GM12875 (cell line): Measurements from ENCODE around the gene TMEM35B.

ENCODE experiments used
- H3K4me3 ChIP-seq: one replicate; pipeline ENCODE4 v1.5.1; 2011; ENCODE audit warnings: low read depth, low read length, control low read depth
- TF ChIP-seq, protein P1 (sequence below): IDR thresholded peaks from 2 replicates; pipeline ENCODE4 v1.5.1; 2011; ENCODE audit warnings: low read depth, mild to moderate bottlenecking, control low read depth, inconsistent platforms, low read length, moderate library complexity, borderline replicate concordance; ENCODE audit not compliant: insufficient read depth

TMEM35B gene

DNA sequence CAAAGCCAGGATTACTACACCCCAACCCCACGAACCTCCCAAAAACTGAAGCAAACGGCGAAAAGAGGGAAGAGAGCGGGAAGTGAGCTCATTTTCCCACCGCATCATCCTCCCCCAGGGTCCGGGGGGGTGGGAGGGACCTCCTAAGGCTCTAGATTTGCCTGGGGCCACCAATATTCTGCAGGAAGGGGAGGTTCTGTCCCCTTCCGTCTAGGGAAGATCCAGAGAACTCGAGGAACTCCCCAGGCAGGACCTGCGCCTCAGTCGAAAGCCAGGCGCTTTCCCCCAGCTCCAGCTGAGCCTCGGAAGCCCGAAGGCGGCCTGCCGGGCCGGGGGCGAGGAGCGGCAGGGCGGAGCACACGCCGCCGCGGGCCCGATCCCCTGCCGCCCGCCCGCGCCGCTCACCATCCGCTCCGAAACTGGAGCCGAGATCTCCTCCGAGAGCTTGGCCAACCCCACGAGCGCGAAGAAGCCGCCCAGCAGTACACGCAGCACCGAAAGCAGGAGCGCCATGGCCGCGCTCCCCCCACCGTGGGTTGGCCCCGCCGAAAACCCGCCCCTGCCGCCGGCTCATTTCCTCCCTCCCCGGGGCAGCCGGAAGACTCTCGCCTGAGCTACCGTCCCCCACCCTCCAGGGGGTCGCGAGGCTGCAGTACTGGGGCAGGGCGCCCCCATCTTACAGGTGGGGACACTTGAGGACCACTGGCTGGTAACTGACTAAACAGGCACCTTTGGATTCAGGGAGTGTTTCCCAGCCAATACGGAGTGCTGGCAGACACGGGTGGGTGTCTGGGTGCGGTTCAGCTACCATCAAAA lies at the start of gene TMEM35B:
TSS of gene TMEM35B (minus strand) at position 555 of the 816 bp plus-strand sequence. CDS start at position 513, 42 bp downstream.
- H3K4me3 ChIP-seq = peak within 1 kb of the TSS; percentile 54
- TF ChIP-seq, protein P1, sequence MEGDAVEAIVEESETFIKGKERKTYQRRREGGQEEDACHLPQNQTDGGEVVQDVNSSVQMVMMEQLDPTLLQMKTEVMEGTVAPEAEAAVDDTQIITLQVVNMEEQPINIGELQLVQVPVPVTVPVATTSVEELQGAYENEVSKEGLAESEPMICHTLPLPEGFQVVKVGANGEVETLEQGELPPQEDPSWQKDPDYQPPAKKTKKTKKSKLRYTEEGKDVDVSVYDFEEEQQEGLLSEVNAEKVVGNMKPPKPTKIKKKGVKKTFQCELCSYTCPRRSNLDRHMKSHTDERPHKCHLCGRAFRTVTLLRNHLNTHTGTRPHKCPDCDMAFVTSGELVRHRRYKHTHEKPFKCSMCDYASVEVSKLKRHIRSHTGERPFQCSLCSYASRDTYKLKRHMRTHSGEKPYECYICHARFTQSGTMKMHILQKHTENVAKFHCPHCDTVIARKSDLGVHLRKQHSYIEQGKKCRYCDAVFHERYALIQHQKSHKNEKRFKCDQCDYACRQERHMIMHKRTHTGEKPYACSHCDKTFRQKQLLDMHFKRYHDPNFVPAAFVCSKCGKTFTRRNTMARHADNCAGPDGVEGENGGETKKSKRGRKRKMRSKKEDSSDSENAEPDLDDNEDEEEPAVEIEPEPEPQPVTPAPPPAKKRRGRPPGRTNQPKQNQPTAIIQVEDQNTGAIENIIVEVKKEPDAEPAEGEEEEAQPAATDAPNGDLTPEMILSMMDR = peak; percentile 32; the same call in 1 of the 2 replicates

DNA sequence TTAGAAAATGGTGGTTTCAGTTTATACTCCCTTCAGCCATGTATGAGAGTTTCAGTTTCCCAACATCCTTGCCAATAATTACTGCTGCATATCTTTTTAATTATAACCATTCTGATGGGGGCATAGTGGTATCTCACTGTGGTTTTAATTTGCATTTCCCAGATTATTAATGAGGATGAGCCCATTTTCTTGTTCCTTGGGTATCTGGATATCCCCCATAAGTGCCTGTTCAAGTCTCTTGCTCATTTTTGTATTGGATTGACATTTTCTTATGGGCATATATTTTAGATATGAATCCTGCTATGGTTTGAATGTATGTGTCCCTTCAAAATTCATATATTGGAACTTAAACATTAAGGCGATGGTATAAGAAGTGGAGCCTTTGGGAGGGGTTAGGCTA lies 48.2 kb upstream of the TMEM35B start:
- TF ChIP-seq, protein P1 = no peak

DNA sequence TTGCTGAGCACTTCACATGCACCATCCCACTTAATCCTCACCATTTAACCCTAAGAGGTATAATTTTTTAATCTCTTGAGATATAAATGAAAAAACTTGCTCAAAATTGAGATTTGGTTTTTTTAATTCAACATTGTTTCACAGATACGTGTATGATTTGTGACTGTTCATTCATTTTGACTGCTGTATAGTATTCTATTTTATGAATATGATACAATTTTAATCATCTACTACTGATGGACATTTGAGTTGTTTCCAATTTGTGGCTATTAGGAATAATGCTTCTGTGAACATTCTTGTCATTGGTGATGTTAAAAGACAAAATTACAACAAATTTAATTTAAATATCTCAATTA lies 47.2 kb upstream of the TMEM35B start:
- no peak overlapping the region for H3K4me3 ChIP-seq
- TF ChIP-seq, protein P1 = no peak

More for the DNA sequence above, 48.2 kb upstream of the TMEM35B start:
- no peak overlapping the region for H3K4me3 ChIP-seq

DNA sequence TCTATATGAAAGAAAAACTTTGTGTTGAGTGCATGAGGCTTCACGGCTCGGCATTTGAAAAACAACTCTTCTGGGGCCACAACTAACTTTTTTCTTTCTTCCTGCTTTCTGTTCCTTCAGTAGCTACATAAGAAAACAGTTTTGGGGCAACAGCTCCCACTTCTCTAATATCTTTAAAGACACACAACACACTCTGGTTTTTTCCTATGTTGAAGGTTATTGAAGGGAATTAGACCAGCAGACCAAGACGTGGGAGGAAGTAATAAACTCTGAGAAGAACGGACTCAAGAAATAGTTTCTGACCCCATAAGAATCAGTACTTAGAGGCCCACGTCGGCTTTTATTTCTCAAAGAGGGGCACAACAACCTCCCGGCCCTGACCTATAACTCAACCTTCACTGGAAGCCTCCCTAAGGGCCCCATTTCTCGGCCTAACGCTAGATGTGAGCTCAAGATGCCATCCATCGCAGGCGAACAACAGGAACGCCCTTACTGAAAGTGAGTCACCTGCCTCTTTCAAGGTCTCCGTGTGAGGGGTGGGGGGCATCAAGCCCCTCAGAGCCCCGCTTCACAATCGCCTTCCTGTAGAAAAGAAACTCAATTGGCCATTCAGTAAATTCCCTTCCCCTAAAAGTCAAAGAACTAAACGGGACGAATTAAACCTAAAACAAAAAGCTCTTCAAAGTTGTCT lies 45.8 kb upstream of the TMEM35B start:
- TF ChIP-seq, protein P1 = no peak
- peak overlapping the region; percentile 79 for H3K4me3 ChIP-seq

DNA sequence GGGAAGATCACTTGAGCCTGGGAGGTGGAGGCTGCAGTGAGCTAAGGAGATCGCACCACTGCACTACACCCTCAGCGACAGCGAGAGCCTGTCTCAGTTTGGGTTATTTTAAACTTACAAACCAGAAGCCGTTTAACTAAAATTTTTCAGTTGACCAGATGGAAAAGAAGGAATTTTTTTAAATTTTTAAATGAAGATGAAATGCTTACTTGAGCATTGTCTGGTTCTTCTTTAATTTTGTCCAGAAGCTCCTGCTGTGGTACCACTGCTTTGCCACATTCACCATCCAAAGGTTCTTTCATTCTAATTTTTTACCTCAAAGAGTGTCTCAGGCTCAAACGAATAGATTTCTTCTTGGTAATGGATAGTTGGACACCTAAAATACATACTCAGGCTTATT lies 45.2 kb upstream of the TMEM35B start:
- peak overlapping the region; percentile 79 for H3K4me3 ChIP-seq
- TF ChIP-seq, protein P1 = no peak

DNA sequence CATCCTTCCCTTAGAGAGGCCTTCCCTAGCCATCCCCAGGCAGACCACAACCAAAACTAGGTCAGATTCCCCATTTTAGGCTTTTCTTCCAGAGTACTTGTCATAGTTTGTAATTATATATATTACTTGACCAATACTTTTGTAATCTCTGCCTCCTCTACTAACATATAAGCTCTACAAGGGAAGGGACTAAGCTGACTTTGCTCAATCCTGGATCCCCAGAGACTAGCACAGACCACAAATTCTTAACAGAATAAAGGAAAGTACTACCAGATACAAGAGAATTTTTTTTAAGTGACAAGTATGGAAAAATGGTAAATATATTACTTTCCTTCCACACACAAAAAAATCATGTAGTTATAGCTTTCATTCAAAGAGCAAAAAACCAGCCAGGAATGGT lies 44.6 kb upstream of the TMEM35B start:
- H3K4me3 ChIP-seq = no peak overlapping the region
- TF ChIP-seq, protein P1 = no peak
